PC-9 (cell line): Measurements from ENCODE around the gene TMEM132D. TPM values are rescaled to one million over a fixed set of nuclear protein-coding genes. Genes with fewer than 3 reads are reported as not detected.

Experiments used
- BruUV-seq: library from RNA; stranded (reverse); fragments of 400-500 nt; replicated peaks from 2 replicates; lab custom pipeline; 2021; lab: Mats Ljungman, UMichigan
- CTCF ChIA-PET: fragments of 300-600 bp; sonication (Branson Sonifier 250); formaldehyde crosslinking; loops from one replicate; lab custom pipeline; 2022; ENCODE audit warnings: antibody characterized with exemption; lab: Charles Lee
- POLR2A ChIA-PET: fragments of 300-600 bp; sonication (Branson Sonifier 250); formaldehyde crosslinking; loops from one replicate; lab custom pipeline; 2022; ENCODE audit warnings: antibody characterized with exemption; ENCODE audit not compliant: unreplicated experiment; lab: Charles Lee
- DNase-seq, 2 experiments: peaks; one replicate each; pipeline versions ENCODE4 v3.0.0 to v3.0.0-alpha.2; 2015 to 2022; ENCODE audit warnings: mixed read lengths in 1 of 2
- H2AFZ ChIP-seq: fragments of 200-600 bp; sonication (generic); 2 replicates; pipeline ENCODE4 v1.8.1; 2017; ENCODE audit warnings: antibody characterized with exemption
- H3F3A ChIP-seq: fragments of 200-600 bp; sonication (generic); 2 replicates; pipeline ENCODE4 v1.8.1; 2017; ENCODE audit warnings: antibody characterized with exemption, mild to moderate bottlenecking, low read depth; ENCODE audit not compliant: insufficient read depth
- H3K27ac ChIP-seq: fragments of 200-600 bp; sonication (generic); 2 replicates; pipeline ENCODE4 v1.6.1; 2016; ENCODE audit warnings: mixed run types
- H3K27me3 ChIP-seq: fragments of 200-600 bp; sonication (generic); 2 replicates; pipeline ENCODE4 v1.6.1; 2016; ENCODE audit warnings: low read depth, mixed run types; ENCODE audit not compliant: insufficient read depth
- H3K36me3 ChIP-seq: fragments of 200-600 bp; sonication (generic); 2 replicates; pipeline ENCODE4 v1.6.1; 2016; ENCODE audit warnings: low read depth, mixed run types
- H3K4me1 ChIP-seq: fragments of 200-600 bp; sonication (generic); replicated peaks from 2 replicates; pipeline ENCODE4 v1.6.1; 2016; ENCODE audit warnings: mixed run types; ENCODE audit not compliant: insufficient read depth
- H3K4me2 ChIP-seq: fragments of 200-600 bp; sonication (generic); 2 replicates; pipeline ENCODE4 v1.6.1; 2017; ENCODE audit warnings: mixed run types
- H3K4me3 ChIP-seq: fragments of 200-600 bp; sonication (generic); 2 replicates; pipeline ENCODE4 v1.6.1; 2016; ENCODE audit warnings: mixed run types
- H3K79me2 ChIP-seq: fragments of 200-600 bp; sonication (generic); 2 replicates; pipeline ENCODE4 v1.6.1; 2017; ENCODE audit warnings: low read depth, mixed run types
- H3K9me2 ChIP-seq: fragments of 200-600 bp; sonication (generic); 2 replicates; pipeline ENCODE4 v1.8.1; 2017; ENCODE audit warnings: mild to moderate bottlenecking; ENCODE audit not compliant: insufficient read depth
- H3K9me3 ChIP-seq: fragments of 200-600 bp; sonication (generic); 2 replicates; pipeline ENCODE4 v1.8.1; 2016; ENCODE audit warnings: low read depth; ENCODE audit not compliant: insufficient read depth
- H4K20me1 ChIP-seq: fragments of 200-600 bp; sonication (generic); 2 replicates; pipeline ENCODE4 v1.8.1; 2017; ENCODE audit not compliant: insufficient read depth
- CTCF ChIP-seq: fragments of 200-600 bp; sonication (generic); conservative IDR thresholded peaks from 2 replicates; pipeline ENCODE4 v1.6.1; 2017; ENCODE audit warnings: mixed run types, antibody characterized with exemption, mild to moderate bottlenecking, moderate library complexity
- EZH2 ChIP-seq: fragments of 200-600 bp; sonication (generic); IDR thresholded peaks from 2 replicates; pipeline ENCODE4 v1.8.0; 2017; ENCODE audit warnings: antibody characterized with exemption, low read depth
- intact Hi-C: fragments of 100-400 bp; cut with micrococcal nuclease; formaldehyde crosslinking; loops from one replicate; pipeline ENCODE4 v1.10.0; 2022; ENCODE audit not compliant: unreplicated experiment
- total RNA-seq: library from RNA; stranded (reverse); gene quantifications from 2 replicates; pipeline ENCODE4 v1.2.3, GENCODE V29; 2021

The TMEM132D gene
- total RNA-seq, 1 experiment from 2014 or later = not detected

GRCh38 chr12:129073157-129073915 is 830.5 kb downstream of the TMEM132D start:
- TF ChIP-seq CTCF = no peak
- TF ChIP-seq EZH2 = no peak
- no peak overlapping the region for H3K27ac ChIP-seq
- no peak for DNase-seq
- H3K9me2 ChIP-seq = no peaks in the 10 kb centered on the region
- no peak overlapping the region for H3K4me3 ChIP-seq
- H2AFZ ChIP-seq = no peak overlapping the region
- H3K9me3 ChIP-seq = no peaks in the 10 kb centered on the region
- no peaks in the 10 kb centered on the region for H3K4me1 ChIP-seq
- H3F3A ChIP-seq = no peaks in the 10 kb centered on the region
- intact Hi-C loops = no loop called here
- H3K79me2 ChIP-seq = no peaks in the 10 kb centered on the region
- POLR2A ChIA-PET = no interaction called here
- H3K36me3 ChIP-seq = no peaks in the 10 kb centered on the region
- CTCF ChIA-PET = no interaction called here
- no TSS peak for BruUV-seq
- H3K4me2 ChIP-seq = no peak overlapping the region
- H4K20me1 ChIP-seq = no peaks in the 10 kb centered on the region
- peaks cover 52% of the 10 kb centered on the region; the same call in 1 of the 2 replicates for H3K27me3 ChIP-seq

DNA sequence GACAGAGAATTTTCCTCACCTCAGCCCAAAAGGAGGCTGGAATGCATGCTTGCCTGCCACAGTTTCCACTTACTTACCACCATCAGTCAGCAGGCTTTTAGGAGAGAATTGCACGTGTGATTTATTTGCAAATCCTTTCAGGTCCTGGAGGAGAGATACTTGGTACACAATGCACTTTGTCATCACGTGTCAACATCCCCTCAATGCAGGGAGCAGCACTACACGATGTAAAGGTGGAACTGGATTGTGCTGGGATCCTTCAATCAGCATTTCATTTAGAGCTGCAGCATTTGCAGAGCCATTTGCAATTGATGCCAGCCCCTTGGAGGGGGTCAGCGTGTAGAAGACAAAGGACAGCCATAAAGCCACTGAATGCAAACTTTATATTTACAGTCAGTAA is 832.5 kb downstream of the TMEM132D start:
- no peaks in the 10 kb centered on the region for H3F3A ChIP-seq
- intact Hi-C loops = no loop called here
- no peaks in the 10 kb centered on the region for H3K79me2 ChIP-seq
- H3K9me3 ChIP-seq = no peaks in the 10 kb centered on the region
- H4K20me1 ChIP-seq = no peaks in the 10 kb centered on the region
- no TSS peak for BruUV-seq
- CTCF ChIA-PET = no interaction called here
- DNase-seq = no peak
- H3K36me3 ChIP-seq = no peaks in the 10 kb centered on the region
- no peak overlapping the region for H3K4me3 ChIP-seq
- POLR2A ChIA-PET = no interaction called here
- H2AFZ ChIP-seq = no peak overlapping the region
- TF ChIP-seq EZH2 (no peak), CTCF (no peak)
- H3K4me2 ChIP-seq = no peak overlapping the region
- peaks cover 41% of the 10 kb centered on the region; the same call in 1 of the 2 replicates for H3K27me3 ChIP-seq
- no peak overlapping the region for H3K27ac ChIP-seq
- H3K9me2 ChIP-seq = no peaks in the 10 kb centered on the region
- H3K4me1 ChIP-seq = no peaks in the 10 kb centered on the region

GRCh38 chr12:129069886-129070285 is 833.9 kb downstream of the TMEM132D start:
- Histone ChIP-seq H3K27me3 (peaks cover 41% of the 10 kb centered on the region; the same call in 1 of the 2 replicates), H4K20me1 (no peaks in the 10 kb centered on the region), H3K4me1 (no peaks in the 10 kb centered on the region), H3K4me3 (no peak overlapping the region), H3K36me3 (no peaks in the 10 kb centered on the region), H3K79me2 (no peaks in the 10 kb centered on the region), H3K4me2 (no peak overlapping the region), H3K9me3 (no peaks in the 10 kb centered on the region), H3K27ac (no peak overlapping the region), H3F3A (no peaks in the 10 kb centered on the region), H2AFZ (no peak overlapping the region), H3K9me2 (no peaks in the 10 kb centered on the region)
- no TSS peak for BruUV-seq
- intact Hi-C loops = no loop called here
- no peak for TF ChIP-seq EZH2
- TF ChIP-seq CTCF = no peak
- no peak for DNase-seq
- CTCF ChIA-PET = no interaction called here
- POLR2A ChIA-PET = no interaction called here
